Stimulated activated CD4-positive, alpha-beta T cell treated with anti-CD3 and anti-CD28 coated beads, Interleukin-12 subunit alpha, Interleukin-12 subunit beta, amount 100 ng/mL, for 4 hours (primary cell): ENCODE results near the gene MICAL3.

Source experiments
- DNase-seq: peaks from one replicate; pipeline ENCODE4 v3.0.0-alpha.2; 2020

Gene MICAL3

GRCh38 chr22:17969701-17970113 lies 54.7 kb downstream of the MICAL3 start:
- DNase-seq, result no peak

GRCh38 chr22:17968126-17968525 lies 56.2 kb downstream of the MICAL3 start:
- DNase-seq, result no peak

- no peak for DNase-seq
Observed at GRCh38 chr22:17966403-17966717, 58.0 kb downstream of the MICAL3 start.

- DNase-seq, result no peak
Observed at GRCh38 chr22:17965538-17966402, 58.6 kb downstream of the MICAL3 start.

- DNase-seq, result no peak
Observed at GRCh38 chr22:17964643-17965042, 59.7 kb downstream of the MICAL3 start.

- DNase-seq, result no peak
Observed at GRCh38 chr22:17964156-17964555, 60.2 kb downstream of the MICAL3 start.

GRCh38 chr22:17963015-17963414 lies 61.3 kb downstream of the MICAL3 start:
- no peak for DNase-seq

GRCh38 chr22:17962168-17962567 lies 62.2 kb downstream of the MICAL3 start:
- no peak for DNase-seq

GRCh38 chr22:17961446-17961729 lies 63.0 kb downstream of the MICAL3 start:
- no peak for DNase-seq

- no peak for DNase-seq
Observed at GRCh38 chr22:17960695-17961445, 63.5 kb downstream of the MICAL3 start.

- DNase-seq, result no peak
Observed at GRCh38 chr22:17960011-17960410, 64.3 kb downstream of the MICAL3 start.

GRCh38 chr22:17958166-17958565 lies 66.2 kb downstream of the MICAL3 start:
- DNase-seq, result no peak

GRCh38 chr22:17957693-17958092 lies 66.7 kb downstream of the MICAL3 start:
- no peak for DNase-seq

GRCh38 chr22:17957204-17957603 lies 67.2 kb downstream of the MICAL3 start:
- no peak for DNase-seq

- DNase-seq, result no peak
Observed at GRCh38 chr22:17956630-17957029, 67.7 kb downstream of the MICAL3 start.

- no peak for DNase-seq
Observed at GRCh38 chr22:17955590-17956379, 68.6 kb downstream of the MICAL3 start.

- DNase-seq, result no peak
Observed at GRCh38 chr22:17954860-17955587, 69.3 kb downstream of the MICAL3 start.

- DNase-seq, result no peak
Observed at GRCh38 chr22:17954200-17954859, 70.0 kb downstream of the MICAL3 start.

GRCh38 chr22:17953147-17953546 lies 71.2 kb downstream of the MICAL3 start:
- no peak for DNase-seq

- DNase-seq, result no peak
Observed at GRCh38 chr22:17952273-17952801, 72.0 kb downstream of the MICAL3 start.

GRCh38 chr22:17951315-17951714 lies 73.0 kb downstream of the MICAL3 start:
- no peak for DNase-seq

- no peak for DNase-seq
Observed at GRCh38 chr22:17950651-17951214, 73.6 kb downstream of the MICAL3 start.
